ENCODE data around the gene NUTM1.

DNA sequence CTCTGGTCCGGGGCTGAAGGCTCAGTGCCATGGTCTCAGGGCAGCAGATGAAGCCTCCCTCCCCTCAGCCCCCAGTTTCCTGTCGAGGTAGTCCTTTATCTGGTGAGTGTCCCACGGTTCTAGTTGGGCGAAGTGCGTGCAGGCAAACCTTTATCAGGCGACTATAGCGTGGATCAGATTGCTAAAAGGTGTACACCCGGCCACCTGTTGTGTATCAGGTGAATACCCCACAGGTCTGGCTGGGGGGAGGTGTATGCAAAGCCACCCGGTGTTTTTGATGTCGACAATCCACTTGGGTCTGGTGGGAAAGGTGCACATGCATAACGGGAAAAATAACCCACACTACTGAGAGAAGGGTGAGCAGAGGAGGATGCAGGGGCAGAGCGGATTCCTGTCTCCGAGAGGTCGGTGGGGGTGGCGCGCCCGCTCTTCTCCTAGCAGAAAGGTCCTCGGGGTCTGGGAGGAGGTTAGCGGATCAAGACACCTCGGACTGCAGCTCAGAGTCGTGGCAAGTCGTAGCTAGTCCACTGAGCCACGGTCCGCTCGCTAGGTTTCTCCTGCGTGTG lies 6.0 kb upstream of the NUTM1 start:
- TF ChIP-seq, protein P1, sequence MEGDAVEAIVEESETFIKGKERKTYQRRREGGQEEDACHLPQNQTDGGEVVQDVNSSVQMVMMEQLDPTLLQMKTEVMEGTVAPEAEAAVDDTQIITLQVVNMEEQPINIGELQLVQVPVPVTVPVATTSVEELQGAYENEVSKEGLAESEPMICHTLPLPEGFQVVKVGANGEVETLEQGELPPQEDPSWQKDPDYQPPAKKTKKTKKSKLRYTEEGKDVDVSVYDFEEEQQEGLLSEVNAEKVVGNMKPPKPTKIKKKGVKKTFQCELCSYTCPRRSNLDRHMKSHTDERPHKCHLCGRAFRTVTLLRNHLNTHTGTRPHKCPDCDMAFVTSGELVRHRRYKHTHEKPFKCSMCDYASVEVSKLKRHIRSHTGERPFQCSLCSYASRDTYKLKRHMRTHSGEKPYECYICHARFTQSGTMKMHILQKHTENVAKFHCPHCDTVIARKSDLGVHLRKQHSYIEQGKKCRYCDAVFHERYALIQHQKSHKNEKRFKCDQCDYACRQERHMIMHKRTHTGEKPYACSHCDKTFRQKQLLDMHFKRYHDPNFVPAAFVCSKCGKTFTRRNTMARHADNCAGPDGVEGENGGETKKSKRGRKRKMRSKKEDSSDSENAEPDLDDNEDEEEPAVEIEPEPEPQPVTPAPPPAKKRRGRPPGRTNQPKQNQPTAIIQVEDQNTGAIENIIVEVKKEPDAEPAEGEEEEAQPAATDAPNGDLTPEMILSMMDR (IDR thresholded peaks at IDR 0.05): no peak
- no peak for TF ChIP-seq POLR2A (IDR thresholded peaks at IDR 0.05)
- TF ChIP-seq EP300 (IDR thresholded peaks at IDR 0.05): no peak

Measured in upper lobe of left lung (tissue), 4 donors.